Measurements from ENCODE around the gene ARHGAP22.

The ARHGAP22 gene

DNA sequence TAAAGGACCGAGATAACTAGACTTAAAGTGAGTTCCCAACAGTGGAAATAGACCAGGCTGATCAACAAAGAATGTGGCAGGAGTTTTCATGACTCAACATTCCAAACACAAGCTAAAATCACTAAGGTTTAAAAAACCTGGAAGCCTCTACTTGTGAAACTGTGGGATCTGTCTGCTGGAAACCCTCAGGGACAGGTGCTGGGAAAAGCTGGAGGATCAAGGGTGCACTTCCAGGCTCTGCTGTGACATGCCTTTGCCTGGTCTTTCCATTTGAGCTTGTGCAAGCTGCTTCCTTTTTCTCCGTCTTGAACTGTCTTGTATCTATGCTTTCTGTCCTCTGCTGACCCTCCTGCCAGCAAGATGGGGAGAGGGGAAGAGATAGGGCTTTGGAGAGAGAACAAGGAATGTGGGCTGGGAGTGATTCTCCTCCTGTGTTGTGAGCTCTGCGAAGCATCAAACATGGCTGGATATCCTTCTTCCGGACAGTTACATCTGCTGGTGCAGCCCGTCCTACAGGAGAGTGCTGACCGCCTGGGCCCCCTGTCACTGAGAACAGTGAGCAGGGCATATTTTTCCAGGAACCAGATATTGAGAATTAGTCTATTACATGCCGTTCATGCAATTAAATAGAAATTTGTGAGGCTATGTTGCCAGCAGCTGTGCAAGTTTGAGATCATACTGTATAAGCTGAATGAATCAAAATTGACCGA, 25.5 kb downstream of the ARHGAP22 start:
- peak; percentile 54 for DNase-seq

DNA sequence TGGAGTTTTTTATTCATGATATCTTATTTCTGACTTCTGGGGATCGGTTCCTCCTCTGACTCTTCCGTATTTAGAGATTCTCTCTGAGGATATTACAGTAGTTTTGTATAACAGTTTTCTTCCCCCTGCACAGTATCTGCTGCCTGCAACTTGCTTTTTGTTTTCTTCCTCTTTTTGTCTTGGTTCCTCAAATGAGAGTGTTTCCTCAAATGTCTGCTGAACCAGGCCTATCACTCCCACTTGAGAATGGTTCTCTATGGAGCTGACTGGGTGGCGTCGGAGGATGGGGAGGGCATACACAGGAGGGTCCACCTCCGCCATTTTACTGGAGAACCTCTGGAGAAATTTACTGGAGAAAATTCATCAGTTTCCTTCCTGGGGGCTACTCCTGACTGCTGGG, 27.7 kb downstream of the ARHGAP22 start:
- no peak for DNase-seq

DNA sequence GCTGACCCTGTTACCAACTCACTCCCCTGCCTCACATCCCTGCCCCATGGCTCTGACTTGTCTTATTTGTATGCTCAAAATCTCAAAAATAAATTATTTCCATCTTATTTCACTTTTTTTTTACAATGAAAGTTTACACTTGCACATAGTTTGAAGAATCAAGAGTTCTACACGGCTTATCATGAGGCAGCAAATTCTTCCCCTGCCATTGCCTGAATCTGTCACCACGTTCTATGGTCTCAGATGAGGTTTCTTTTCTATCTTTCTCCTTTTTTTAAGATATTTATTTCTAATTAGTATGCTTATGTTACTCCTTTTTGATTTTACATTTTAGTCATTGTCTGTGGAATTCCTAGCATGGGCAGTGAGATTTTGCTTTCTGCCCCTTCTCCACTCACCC, 28.4 kb downstream of the ARHGAP22 start:
- DNase-seq = no peak

DNA sequence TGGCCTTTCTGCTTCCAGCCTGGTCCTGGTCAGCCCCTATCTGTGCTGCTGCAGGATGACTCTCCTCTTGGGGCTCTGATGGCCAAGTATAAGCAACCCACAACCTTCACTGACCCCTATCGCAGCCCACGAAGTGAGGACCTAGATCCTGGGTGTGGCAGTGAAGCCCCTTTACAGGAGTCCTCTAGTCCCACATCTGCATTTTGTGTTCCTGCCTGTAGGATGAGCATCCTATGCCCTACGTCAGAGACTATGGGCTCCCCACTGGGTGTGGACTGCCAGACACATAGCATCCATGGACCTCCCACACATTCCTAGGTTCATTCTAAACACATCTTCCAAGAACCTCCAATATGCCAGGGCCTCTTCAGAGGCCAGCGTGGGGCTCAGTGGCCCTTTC, 29.0 kb downstream of the ARHGAP22 start:
- no peak for DNase-seq

GRCh38 chr10:48574817-48575380, 30.0 kb downstream of the ARHGAP22 start:
- no peak for DNase-seq

- DNase-seq = no peak
Observed at GRCh38 chr10:48574322-48574796, 30.5 kb downstream of the ARHGAP22 start.

GRCh38 chr10:48573045-48573444, 31.8 kb downstream of the ARHGAP22 start:
- no peak for DNase-seq

- peak; percentile 70 for DNase-seq
Observed at GRCh38 chr10:48572414-48572813, 32.5 kb downstream of the ARHGAP22 start.

DNA sequence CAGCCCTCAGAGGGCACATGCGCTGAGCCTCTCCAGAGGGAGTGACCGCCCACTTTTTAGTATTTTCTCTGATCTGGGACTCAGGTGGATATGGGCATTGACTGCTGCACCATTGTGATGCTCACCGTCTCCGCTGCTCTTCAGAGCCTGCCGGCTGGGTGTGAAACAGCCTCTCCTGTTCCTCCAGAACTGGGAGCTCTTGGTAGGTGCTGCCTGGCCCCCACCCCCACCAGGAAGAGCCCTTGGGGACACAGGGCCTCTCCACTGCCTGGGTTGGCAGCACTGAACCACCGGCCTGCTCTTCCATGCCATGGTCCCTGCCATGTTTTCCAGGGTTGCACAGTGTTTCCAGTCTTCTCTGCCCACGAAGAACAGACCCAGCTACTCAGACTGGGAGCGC, 36.3 kb downstream of the ARHGAP22 start:
- no peak for DNase-seq

DNA sequence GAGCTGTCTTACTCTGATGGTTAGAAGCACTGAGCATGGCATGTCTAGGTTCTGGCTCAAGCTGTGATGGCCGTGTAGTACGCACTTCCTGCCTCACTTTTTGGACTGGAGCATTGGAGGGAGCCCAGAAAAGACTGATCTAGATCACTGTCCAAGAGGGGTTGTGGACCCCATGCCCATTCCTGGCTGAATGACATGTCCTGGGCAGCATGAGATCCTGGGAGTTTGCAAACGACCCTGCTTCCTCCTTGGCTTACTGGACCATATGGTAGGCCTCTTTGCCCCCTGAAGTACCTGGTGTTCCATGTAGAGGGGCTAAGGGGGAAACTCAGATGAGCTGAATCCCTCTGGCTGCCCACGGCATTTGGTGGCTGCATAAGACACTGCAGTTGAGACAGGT, 36.7 kb downstream of the ARHGAP22 start:
- no peak for DNase-seq

DNA sequence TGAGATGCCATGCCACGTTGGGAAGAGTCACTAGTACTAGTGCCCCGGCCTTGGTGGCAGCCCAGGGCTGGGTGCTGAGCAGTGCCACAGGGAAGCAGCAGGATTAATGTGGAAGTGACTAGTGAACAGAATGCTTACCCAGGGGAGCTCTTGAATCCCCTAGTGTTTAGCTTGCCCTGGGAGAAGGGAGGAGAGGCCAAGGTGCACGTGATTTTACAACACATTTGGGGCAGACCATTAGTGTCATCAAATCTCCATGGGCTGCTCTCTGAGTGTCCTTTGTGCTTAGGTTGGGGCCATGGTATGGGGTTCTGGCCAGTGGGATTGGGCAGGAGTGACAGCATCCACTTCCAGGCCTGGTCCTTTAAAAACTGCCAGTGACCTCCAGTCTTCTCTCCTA, 37.5 kb downstream of the ARHGAP22 start:
- no peak for DNase-seq

DNA sequence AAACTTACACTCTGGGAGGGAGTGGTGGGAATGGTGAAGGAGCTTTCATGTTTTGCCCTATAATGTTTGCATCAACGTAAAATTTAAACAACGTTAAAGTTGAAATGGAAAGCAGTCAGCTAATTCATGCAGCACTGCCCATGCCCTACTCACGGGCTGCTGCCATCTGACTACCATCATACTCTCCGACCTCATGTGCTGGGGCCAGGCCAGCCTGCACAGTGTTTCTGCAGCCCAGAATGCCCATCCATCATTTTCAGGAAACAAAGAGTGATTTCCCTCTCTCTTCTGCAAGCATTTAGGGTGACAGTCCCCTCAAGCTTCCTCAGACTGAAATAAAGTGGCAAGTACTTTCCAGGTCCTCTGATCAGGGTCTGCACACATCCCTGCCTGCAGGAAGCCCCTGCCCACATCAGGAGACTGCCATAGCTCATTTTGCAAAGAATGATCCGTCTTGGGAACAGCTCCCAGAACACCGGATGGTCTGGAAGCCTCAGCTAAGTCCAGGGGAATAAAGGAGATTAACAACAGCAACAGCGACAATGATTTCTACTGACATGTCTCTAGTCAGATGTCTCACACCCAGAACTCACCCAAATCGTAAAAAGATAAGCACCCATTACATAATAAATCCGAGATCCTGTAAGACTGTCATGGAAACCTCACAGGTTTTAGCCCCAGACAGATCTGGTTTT, 40.3 kb downstream of the ARHGAP22 start:
- no peak for DNase-seq

DNA sequence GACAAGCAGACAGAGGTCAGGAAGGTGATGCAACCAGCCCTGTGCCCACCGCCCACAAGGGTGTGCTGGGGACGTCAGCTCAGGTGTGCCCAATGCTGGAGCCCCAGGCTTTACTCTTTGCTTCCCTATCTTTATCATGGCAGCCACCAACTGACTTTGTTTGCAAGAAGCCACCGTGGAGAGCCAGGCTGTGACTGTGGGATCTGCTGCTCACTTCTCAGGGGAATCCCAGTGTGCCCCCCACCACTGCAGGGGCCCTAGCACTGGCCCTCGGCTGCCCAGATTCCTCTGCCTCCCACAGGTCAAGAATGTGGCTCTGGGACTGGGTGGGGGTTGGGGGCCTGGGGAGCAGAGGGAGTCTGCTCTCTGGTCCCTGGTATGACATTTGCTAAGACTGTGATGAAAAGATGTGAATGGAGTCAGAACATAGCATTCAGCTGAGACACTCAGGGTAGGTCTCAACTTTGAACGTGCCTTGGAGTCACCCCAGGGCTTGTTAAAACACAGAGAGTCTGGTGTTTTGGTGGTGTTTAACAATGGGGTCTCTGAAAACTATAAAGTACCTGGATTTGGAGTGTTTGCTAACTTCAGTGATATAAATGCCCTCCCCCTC, 47.3 kb downstream of the ARHGAP22 start:
- peak; percentile 6 for DNase-seq

DNA sequence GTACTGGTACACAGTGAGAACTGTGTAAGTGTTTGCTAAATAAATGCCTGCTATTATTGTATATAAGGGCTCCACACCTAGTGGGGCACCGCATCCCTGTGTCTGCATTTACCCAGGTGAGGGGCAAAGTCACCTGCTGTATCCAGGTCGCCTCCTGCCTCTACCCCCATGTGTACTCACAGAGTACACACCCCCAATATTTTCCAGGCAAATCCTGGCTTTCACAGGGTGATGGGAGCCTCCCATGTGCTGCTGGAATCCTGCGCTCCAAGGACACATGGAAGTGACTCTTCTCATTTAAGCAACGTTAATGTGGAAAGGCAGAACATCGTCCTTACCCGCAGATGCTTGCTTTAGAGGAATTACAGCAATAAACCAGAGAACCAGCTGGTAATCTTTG, 48.2 kb downstream of the ARHGAP22 start:
- DNase-seq = no peak

- no peak for DNase-seq
Observed at GRCh38 chr10:48556065-48556464, 48.8 kb downstream of the ARHGAP22 start.

- DNase-seq = no peak
Observed at GRCh38 chr10:48555310-48556042, 49.4 kb downstream of the ARHGAP22 start.

- no peak for DNase-seq
Observed at GRCh38 chr10:48554656-48555055, 50.2 kb downstream of the ARHGAP22 start.

GRCh38 chr10:48554246-48554645, 50.6 kb downstream of the ARHGAP22 start:
- DNase-seq = no peak

GRCh38 chr10:48552946-48553564, 51.8 kb downstream of the ARHGAP22 start:
- no peak for DNase-seq

DNA sequence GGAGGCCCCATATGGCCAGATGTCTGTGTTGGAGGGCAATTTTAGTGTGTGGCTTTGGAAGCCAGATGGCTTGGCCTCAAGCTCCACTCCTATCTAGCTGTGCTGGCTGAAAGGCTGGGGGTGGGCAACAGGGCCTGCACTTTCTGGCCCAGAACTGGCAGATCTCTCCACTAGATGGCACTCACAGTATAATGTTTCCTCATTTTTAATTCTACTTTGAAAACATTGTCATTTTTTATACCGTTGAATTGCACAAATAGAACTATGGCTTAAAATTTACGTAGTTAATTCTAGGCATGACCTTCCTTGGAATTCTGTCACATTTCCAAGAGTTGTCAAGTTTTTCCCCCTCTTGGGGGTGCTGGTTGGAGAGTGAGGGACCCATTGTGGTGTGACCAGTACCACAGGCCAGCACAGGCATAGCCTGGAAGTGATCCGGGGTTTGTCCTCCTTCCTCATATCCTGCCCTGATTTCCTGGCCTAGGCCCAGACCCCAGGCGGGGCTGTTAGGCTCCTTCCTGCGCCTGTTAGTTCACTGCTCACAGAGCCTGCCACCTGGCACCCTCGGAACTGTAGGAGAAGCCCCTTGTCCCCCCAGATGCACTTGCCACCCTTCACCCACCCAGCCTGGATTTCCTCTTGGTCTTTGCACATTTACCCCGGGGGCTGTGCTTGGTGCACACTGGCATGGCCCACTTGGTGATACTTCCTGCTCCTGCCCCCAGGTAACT, 52.8 kb downstream of the ARHGAP22 start:
- peak; percentile 55 for DNase-seq

DNA sequence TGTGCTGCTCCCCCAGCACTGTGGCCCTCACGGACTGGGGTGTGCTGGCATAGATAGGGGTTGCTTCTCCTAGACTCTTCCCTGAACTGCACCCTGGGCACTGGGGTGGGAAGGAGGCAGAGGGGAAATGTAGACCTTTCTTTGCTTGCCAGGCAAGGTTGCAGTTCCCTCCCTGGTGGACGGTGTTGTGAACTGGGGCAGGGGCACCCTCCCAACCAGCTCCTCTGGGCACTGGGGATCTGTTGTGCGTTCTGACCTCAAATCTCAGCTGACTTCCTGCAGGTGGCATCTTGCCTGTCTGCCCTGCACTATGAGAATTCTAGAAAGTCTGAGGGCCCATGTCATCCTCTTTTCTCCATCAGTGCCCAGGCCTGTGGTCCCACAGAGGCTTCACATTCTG, 53.9 kb downstream of the ARHGAP22 start:
- DNase-seq = no peak
